Measurements from ENCODE around the gene MMP21. TPM values are rescaled to one million over a fixed set of nuclear protein-coding genes. Genes with fewer than 3 reads are reported as not detected.

Gene MMP21
- total and polyA plus RNA-seq, 10 of the 15 experiments (the other 5 are each of a cell fraction or from before 2014, with no cell fraction given) = 0.08 to 0.24 TPM; not detected in 8

DNA sequence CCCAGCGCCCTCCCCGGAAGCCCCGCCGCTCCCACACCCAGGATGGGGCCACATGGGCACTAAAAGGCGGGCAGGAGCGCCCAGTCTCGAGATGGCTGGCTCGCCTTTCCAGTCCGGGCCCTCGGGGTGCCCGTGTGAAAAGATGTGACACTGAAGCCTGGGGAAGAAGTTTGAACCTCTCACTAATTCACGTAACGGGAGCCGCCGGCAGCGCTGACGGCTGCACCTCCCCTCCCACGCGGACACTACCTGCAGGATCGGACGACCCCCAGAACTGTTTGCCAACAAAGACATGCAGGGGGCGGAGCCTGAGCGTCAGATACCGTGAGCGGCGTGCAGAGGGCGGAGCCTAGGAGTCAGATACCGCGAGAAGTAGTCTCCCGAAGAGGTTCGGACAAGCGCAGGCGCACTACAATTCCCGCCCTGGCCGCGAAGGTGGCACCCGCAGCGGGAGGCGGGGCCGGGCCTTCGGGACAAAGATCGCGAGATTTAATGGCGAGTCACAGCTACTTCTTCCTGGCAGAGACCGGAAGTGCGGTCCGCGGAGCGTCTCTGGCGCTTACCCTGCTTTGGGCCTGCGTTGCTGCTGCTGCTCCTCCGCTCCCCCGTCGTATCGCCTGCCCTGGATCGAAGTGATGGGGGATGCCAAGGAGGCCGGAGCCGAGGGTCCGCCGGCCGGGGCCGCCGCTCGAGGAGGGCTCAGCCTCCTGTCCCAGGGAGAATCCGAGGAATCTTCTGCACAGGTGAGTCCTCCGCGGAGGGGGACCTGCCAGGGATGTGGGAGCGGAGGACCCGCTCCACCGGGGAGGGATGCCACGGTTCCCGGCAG lies 56.2 kb downstream of the MMP21 start, which contains the start of gene EDRF1 (continued):
- no peak for TF ChIP-seq REST (IDR thresholded peaks at IDR 0.05; ENCODE audit: low read depth, low read length)
- no peak for TF ChIP-seq TARDBP (IDR thresholded peaks at IDR 0.05; ENCODE audit: borderline replicate concordance)
- TF ChIP-seq SMC3 (IDR thresholded peaks at IDR 0.05; ENCODE audit: borderline replicate concordance, low read length) = peak; percentile 8; the same call in 1 of the 2 replicates
- peak; percentile 76 for TF ChIP-seq NRF1 (conservative IDR thresholded peaks at IDR 0.05; ENCODE audit: low read depth, low read length)
- no peak; the same call in 1 of the 2 replicates for TF ChIP-seq RUNX3 (IDR thresholded peaks at IDR 0.05; ENCODE audit: low read length)
- TF ChIP-seq, protein P1, sequence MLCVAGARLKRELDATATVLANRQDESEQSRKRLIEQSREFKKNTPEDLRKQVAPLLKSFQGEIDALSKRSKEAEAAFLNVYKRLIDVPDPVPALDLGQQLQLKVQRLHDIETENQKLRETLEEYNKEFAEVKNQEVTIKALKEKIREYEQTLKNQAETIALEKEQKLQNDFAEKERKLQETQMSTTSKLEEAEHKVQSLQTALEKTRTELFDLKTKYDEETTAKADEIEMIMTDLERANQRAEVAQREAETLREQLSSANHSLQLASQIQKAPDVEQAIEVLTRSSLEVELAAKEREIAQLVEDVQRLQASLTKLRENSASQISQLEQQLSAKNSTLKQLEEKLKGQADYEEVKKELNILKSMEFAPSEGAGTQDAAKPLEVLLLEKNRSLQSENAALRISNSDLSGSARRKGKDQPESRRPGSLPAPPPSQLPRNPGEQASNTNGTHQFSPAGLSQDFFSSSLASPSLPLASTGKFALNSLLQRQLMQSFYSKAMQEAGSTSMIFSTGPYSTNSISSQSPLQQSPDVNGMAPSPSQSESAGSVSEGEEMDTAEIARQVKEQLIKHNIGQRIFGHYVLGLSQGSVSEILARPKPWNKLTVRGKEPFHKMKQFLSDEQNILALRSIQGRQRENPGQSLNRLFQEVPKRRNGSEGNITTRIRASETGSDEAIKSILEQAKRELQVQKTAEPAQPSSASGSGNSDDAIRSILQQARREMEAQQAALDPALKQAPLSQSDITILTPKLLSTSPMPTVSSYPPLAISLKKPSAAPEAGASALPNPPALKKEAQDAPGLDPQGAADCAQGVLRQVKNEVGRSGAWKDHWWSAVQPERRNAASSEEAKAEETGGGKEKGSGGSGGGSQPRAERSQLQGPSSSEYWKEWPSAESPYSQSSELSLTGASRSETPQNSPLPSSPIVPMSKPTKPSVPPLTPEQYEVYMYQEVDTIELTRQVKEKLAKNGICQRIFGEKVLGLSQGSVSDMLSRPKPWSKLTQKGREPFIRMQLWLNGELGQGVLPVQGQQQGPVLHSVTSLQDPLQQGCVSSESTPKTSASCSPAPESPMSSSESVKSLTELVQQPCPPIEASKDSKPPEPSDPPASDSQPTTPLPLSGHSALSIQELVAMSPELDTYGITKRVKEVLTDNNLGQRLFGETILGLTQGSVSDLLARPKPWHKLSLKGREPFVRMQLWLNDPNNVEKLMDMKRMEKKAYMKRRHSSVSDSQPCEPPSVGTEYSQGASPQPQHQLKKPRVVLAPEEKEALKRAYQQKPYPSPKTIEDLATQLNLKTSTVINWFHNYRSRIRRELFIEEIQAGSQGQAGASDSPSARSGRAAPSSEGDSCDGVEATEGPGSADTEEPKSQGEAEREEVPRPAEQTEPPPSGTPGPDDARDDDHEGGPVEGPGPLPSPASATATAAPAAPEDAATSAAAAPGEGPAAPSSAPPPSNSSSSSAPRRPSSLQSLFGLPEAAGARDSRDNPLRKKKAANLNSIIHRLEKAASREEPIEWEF (IDR thresholded peaks at IDR 0.05; ENCODE audit: insufficient replicate concordance, low read depth, low read length) = no peak
- no peak for TF ChIP-seq RFX5 (IDR thresholded peaks at IDR 0.05; ENCODE audit: low read depth, low read length)
- TF ChIP-seq, protein P2, sequence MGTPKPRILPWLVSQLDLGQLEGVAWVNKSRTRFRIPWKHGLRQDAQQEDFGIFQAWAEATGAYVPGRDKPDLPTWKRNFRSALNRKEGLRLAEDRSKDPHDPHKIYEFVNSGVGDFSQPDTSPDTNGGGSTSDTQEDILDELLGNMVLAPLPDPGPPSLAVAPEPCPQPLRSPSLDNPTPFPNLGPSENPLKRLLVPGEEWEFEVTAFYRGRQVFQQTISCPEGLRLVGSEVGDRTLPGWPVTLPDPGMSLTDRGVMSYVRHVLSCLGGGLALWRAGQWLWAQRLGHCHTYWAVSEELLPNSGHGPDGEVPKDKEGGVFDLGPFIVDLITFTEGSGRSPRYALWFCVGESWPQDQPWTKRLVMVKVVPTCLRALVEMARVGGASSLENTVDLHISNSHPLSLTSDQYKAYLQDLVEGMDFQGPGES (IDR thresholded peaks at IDR 0.05) = no peak
- TF ChIP-seq, protein P3, sequence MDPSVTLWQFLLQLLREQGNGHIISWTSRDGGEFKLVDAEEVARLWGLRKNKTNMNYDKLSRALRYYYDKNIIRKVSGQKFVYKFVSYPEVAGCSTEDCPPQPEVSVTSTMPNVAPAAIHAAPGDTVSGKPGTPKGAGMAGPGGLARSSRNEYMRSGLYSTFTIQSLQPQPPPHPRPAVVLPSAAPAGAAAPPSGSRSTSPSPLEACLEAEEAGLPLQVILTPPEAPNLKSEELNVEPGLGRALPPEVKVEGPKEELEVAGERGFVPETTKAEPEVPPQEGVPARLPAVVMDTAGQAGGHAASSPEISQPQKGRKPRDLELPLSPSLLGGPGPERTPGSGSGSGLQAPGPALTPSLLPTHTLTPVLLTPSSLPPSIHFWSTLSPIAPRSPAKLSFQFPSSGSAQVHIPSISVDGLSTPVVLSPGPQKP (IDR thresholded peaks at IDR 0.05; ENCODE audit: low read depth, low read length) = peak; percentile 90
- TF ChIP-seq YY1 (IDR thresholded peaks at IDR 0.05; ENCODE audit: low read depth, low read length) = peak; percentile 27; the same call in 1 of the 2 replicates
- TF ChIP-seq IRF4 (IDR thresholded peaks at IDR 0.05; ENCODE audit: low read depth, low read length) = no peak
- no peak for TF ChIP-seq HDAC2 (IDR thresholded peaks at IDR 0.05)
- no peak for TF ChIP-seq CEBPB (IDR thresholded peaks at IDR 0.05; ENCODE audit: borderline replicate concordance in 1 of 2, low read depth in 2 of 2, low read length in 2 of 2)
- peak; percentile 99 for TF ChIP-seq CHD2 (IDR thresholded peaks at IDR 0.05; ENCODE audit: borderline replicate concordance, low read depth, low read length)
- TF ChIP-seq CREM (IDR thresholded peaks at IDR 0.05; ENCODE audit: low read depth) = peak; percentile 60
- TF ChIP-seq, protein P4, sequence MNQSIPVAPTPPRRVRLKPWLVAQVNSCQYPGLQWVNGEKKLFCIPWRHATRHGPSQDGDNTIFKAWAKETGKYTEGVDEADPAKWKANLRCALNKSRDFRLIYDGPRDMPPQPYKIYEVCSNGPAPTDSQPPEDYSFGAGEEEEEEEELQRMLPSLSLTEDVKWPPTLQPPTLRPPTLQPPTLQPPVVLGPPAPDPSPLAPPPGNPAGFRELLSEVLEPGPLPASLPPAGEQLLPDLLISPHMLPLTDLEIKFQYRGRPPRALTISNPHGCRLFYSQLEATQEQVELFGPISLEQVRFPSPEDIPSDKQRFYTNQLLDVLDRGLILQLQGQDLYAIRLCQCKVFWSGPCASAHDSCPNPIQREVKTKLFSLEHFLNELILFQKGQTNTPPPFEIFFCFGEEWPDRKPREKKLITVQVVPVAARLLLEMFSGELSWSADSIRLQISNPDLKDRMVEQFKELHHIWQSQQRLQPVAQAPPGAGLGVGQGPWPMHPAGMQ (IDR thresholded peaks at IDR 0.05; ENCODE audit: borderline replicate concordance) = peak; percentile 75
- TF ChIP-seq POU2F2 (IDR thresholded peaks at IDR 0.05; ENCODE audit: borderline replicate concordance, low read depth, low read length) = peak; percentile 71; the same call in 2 of the 3 replicates
